Stimulated activated CD4-positive, alpha-beta T cell treated with anti-CD3 and anti-CD28 coated beads, TNF-alpha, amount 100 ng/mL, for 4 hours (primary cell): Measurements from ENCODE around the gene CCDC137.

Experiments
- DNase-seq, 3 experiments: peaks; one replicate each; pipeline ENCODE4 v3.0.0-alpha.2; 2020; ENCODE audit warnings: low read depth in 3 of 3

The CCDC137 gene

DNA sequence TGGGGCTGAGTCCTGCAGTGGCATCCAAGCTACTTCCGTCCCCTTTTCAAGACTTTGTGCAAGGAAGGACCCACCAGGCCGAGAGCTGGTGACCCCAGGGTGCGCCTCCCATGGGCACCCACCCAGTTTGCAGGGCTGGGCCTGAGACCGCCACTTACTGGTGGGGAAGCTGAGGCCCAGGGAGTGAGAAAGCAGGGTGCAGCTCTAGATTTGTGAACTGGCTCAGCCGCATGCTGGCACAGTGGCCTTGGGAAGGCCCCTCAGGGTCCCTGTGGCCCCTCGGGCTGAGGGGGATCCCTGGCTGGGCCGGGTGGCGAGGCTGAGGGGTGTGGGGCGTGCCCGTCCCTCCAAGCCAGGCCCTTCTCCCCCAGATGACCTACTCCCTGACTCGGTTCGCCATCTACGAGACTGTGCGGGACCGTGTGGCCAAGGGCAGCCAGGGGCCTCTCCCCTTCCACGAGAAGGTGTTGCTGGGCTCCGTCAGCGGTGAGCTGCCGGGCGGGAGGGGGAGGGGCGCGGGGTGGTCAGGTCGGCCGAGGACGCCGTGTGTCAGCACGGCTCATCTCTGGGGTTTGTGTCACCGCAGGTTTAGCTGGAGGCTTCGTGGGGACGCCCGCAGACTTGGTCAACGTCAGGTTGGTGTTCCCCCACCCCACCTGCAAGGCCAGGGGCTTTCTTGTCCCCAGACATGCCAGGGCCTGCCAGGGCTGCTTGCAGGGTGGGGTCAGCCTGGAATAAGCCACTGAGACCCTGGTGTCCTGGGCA is 48.8 kb downstream of the CCDC137 start:
- no peak for DNase-seq

DNA sequence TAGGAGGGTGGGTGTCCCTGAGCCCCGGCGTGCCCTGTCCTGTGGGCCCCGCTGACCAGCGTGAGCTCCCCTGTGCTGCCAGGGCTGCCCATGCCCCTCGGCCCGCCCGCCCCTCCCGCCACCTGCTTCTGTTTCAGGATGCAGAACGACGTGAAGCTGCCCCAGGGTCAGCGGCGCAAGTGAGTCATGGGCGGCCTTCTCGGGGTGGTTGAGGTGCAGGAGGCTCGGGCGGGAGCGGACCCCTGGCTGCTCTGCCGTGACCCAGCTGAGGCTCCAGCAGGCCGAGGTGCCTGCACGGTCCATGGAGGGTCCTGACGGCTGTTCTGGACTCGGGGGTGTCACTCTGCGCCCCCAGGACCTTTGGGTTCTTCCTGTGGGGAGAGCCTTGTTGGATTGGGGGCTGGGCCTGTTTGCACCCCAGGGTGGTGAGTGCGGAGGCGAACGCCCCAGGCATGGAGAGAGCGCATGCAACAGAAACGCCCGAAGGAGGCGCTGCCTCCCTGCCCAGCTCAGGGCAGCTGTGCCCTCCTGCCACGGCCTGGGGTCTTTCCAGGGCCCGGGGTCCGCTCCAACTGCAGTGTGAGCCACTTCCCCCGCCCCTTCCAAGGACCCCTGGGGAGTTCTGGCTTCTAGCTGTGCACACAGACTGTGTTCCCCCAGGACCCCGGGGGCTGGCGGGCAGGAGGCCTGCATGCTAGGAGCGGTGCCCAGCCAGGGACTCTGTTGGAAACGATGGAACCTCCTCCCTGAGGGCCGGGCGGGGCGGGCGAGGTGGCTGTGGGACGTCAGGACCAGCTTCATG is 49.5 kb downstream of the CCDC137 start:
- no peak for DNase-seq

- no peak for DNase-seq
Observed at GRCh38 chr17:81716674-81716996, 50.1 kb downstream of the CCDC137 start.

DNA sequence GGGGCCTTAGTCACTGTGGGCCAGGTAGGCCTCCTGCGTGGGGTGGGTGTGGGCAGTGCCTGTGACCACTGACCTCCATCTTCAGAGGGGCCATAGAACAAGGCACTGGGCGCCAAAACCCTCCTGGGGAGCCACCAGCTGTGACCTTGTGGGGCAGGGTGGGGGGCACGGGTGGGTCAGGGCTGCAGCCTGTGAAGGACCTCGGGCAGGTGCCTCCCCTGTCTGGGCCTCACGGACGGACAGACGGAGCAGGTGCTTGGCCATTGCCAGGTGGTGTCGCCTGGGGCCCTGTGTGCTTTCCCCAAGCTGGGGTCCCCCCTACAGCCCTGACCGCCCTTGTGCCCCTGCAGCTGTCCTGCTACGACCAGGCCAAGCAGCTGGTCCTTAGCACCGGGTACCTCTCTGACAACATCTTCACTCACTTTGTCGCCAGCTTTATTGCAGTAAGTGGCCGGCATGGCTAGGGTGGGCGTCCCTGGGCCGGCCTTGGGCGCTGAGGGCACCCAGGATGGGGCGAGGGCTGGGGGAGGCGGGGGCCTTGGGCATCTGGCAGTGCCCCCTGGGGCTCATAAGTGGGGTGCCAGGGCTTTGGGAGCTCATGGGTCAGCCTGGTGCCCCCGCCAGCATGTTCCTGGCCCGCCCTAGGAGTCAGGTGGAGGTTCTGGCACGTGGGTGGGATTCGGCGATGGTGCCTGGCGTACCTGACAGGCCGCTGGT is 50.7 kb downstream of the CCDC137 start:
- no peak for DNase-seq

DNA sequence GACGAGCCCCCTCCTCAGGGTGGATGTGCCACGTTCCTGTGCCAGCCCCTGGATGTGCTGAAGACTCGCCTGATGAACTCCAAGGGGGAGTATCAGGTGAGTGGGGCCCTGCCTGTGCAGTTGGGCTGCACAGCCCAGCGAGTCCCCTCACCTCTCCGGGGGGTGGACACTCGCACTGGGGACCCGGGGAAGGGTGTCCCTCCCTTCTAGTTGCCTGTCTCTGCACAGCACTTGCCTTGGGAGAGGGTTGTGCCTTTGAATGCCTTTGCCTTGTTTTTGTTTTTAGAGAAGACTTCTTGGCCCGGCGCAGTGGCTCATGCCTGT is 51.2 kb downstream of the CCDC137 start:
- DNase-seq = no peak

- no peak for DNase-seq
Observed at GRCh38 chr17:81719410-81720266, 53.1 kb downstream of the CCDC137 start.

- DNase-seq = no peak
Observed at GRCh38 chr17:81720267-81721071, 53.9 kb downstream of the CCDC137 start.

DNA sequence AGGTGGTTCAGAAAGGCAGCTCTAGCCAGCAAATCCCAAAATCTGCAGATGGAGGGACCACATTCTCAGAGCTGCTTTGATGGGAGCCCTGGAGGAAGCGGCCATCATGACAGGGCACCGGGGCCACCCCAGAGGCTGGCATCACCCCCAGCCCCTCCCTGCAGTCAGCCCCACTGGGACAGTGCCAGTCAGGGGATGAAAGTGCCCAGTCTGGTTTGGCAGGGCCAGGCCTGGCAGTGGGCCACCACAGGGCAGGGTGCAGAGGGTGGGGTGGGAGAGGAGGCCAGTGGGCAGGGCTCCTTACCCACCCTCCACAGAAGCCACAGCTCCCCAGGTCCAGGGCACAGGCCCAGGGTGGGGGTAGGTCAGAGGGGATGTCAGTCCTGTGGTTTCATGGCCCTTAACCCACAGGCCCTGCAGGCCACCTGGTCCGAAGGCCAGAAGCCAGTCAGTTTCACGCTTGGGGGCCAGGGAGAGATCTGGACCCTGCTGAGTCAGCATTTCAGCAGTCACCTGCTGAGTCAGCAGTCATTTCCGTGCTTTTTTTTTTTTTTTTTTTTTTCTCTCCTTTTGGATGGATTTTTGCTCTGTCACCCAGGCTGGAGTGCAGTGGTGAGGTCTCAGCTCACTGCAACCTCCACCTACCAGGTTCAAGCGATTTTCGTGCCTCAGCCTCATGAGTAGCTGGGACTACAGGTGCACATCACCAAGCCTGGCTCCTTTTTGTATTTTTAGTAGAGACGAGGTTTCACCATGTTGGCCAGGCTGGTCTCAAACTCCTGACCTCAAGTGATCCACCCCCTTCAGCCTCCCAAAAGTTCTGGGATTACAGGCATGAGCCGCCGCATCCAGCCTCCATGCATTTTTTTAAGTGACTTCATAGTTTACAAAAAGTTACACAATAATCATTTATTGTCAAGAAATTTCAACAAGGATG is 55.9 kb downstream of the CCDC137 start:
- DNase-seq = no peak
